Forelimb muscle (tissue), 1 donor: Measurements from ENCODE around the gene PAX6. TPM values are rescaled to one million over a fixed set of nuclear protein-coding genes. Genes with fewer than 3 reads are reported as not detected.

Source experiments
- DNase-seq: peaks from one replicate; pipeline ENCODE4 v3.0.0-alpha.2; 2013; ENCODE audit warnings: low read depth
- polyA plus RNA-seq: library from polyadenylated mRNA; unstranded; fragments of 120-200 nt; gene quantifications from one replicate; pipeline ENCODE4 v1.2.1, GENCODE V29; 2013; ENCODE audit not compliant: insufficient read length

The PAX6 gene
- polyA plus RNA-seq = 0.85 TPM

- no peak for DNase-seq
Measured at GRCh38 chr11:31810779-31811647, at the start of gene PAX6. Gene PAX6 (minus strand): TSS chr11:31811322. CDS start chr11:31806411, 4,911 bp downstream.

- no peak for DNase-seq
Measured at GRCh38 chr11:31860391-31860790, 49.3 kb upstream of the PAX6 start.

GRCh38 chr11:31856248-31856647 is 45.1 kb upstream of the PAX6 start:
- no peak for DNase-seq

GRCh38 chr11:31855466-31855865 is 44.3 kb upstream of the PAX6 start:
- no peak for DNase-seq

- DNase-seq = no peak
Measured at GRCh38 chr11:31850365-31850764, 39.2 kb upstream of the PAX6 start.

GRCh38 chr11:31847761-31848160 is 36.6 kb upstream of the PAX6 start:
- no peak for DNase-seq

- DNase-seq = no peak
Measured at GRCh38 chr11:31845331-31845730, 34.2 kb upstream of the PAX6 start.

GRCh38 chr11:31844351-31844750 is 33.2 kb upstream of the PAX6 start:
- DNase-seq = no peak

GRCh38 chr11:31841435-31841834 is 30.3 kb upstream of the PAX6 start:
- no peak for DNase-seq

GRCh38 chr11:31834237-31834636 is 23.1 kb upstream of the PAX6 start:
- no peak for DNase-seq

GRCh38 chr11:31830406-31830805 is 19.3 kb upstream of the PAX6 start:
- no peak for DNase-seq

- DNase-seq = no peak
Measured at GRCh38 chr11:31828217-31828616, 17.1 kb upstream of the PAX6 start.

- DNase-seq = no peak
Measured at GRCh38 chr11:31827455-31828206, 16.5 kb upstream of the PAX6 start.

- DNase-seq = no peak
Measured at GRCh38 chr11:31826536-31827438, 15.7 kb upstream of the PAX6 start.

- DNase-seq = no peak
Measured at GRCh38 chr11:31825838-31826484, 14.8 kb upstream of the PAX6 start.

GRCh38 chr11:31824879-31825837 is 14.0 kb upstream of the PAX6 start:
- DNase-seq = no peak

GRCh38 chr11:31824332-31824878 is 13.3 kb upstream of the PAX6 start:
- DNase-seq = no peak

GRCh38 chr11:31823644-31824331 is 12.7 kb upstream of the PAX6 start:
- no peak for DNase-seq
